Measurements from ENCODE around the gene MAST4.

- no peak for TF ChIP-seq CTCF (optimal IDR thresholded peaks at IDR 0.05 in 1 of 3, IDR thresholded peaks at IDR 0.05 in 1 of 3, conservative IDR thresholded peaks at IDR 0.05 in 1 of 3; ENCODE audit: extremely low read depth in 1 of 3, insufficient read depth in 2 of 3, low read length in 3 of 3)
- no peak for TF ChIP-seq EZH2 (IDR thresholded peaks at IDR 0.05; ENCODE audit: low read length)
These were observed 309.8 kb downstream of the MAST4 start for GRCh38 chr5:66906021-66906420.

Measured in keratinocyte (primary cell).